GM12865 (cell line): ENCODE data around the gene PRKD2.

Source experiments
- DNase-seq: peaks from one replicate; pipeline ENCODE4 v3.0.0; 2010; ENCODE audit warnings: low read depth
- H3K4me3 ChIP-seq: 2 replicates; pipeline ENCODE4 v1.5.1; 2011; ENCODE audit warnings: mild to moderate bottlenecking, low read depth, low read length, control low read depth
- CTCF ChIP-seq: IDR thresholded peaks from 2 replicates; pipeline ENCODE4 v1.5.1; 2011; ENCODE audit warnings: low read length, control low read depth, low read depth, inconsistent platforms; ENCODE audit not compliant: insufficient read depth; ENCODE audit errors: missing control alignments

PRKD2 gene

GRCh38 chr19:46687438-46688145, 29.3 kb downstream of the PRKD2 start:
- DNase-seq: no peak
- no peak for TF ChIP-seq CTCF
- H3K4me3 ChIP-seq: no peak overlapping the region

GRCh38 chr19:46685189-46685588, 31.7 kb downstream of the PRKD2 start:
- no peak for DNase-seq
- H3K4me3 ChIP-seq: no peak overlapping the region
- no peak for TF ChIP-seq CTCF

GRCh38 chr19:46678110-46678732, 38.7 kb downstream of the PRKD2 start:
- H3K4me3 ChIP-seq: no peak overlapping the region
- DNase-seq: peak; percentile 72
- TF ChIP-seq CTCF: no peak

- DNase-seq: no peak
- TF ChIP-seq CTCF: no peak
- no peak overlapping the region for H3K4me3 ChIP-seq
Measured at GRCh38 chr19:46674416-46675178, 42.3 kb downstream of the PRKD2 start.

- TF ChIP-seq CTCF: no peak
- H3K4me3 ChIP-seq: no peak overlapping the region
- DNase-seq: no peak
Measured at GRCh38 chr19:46670813-46671212, 46.1 kb downstream of the PRKD2 start.

- no peak overlapping the region for H3K4me3 ChIP-seq
- no peak for TF ChIP-seq CTCF
- no peak for DNase-seq
Measured at GRCh38 chr19:46668662-46669061, 48.3 kb downstream of the PRKD2 start.
